Measurements from ENCODE around the gene NKX3-2. TPM values are rescaled to one million over a fixed set of nuclear protein-coding genes. Genes with fewer than 3 reads are reported as not detected.

Gene NKX3-2
- total and polyA plus RNA-seq, 10 of the 15 experiments (the other 5 are each of a cell fraction or from before 2014, with no cell fraction given), result not detected

- POLR2A ChIA-PET, result no interaction called here
- in situ Hi-C loops (cut with MboI), result no loop called here
- no peak for FAIRE-seq
These were observed 34.9 kb downstream of the NKX3-2 start for GRCh38 chr4:13509442-13509841.

More at GRCh38 chr4:13509442-13509841, 34.9 kb downstream of the NKX3-2 start:
- Histone ChIP-seq H3K4me1 (ENCODE audit: control insufficient read depth, insufficient read depth, low read length) (no peaks in the 10 kb centered on the region), H3K9me3 (replicated peaks; ENCODE audit: control insufficient read depth, insufficient read depth, low read length) (no peaks in the 10 kb centered on the region; the same call in 2 of the 3 replicates), H3K79me2 (ENCODE audit: control insufficient read depth, insufficient read depth, low read length) (no peaks in the 10 kb centered on the region), H3K27me3 (replicated peaks in 1 of 2; ENCODE audit: control insufficient read depth in 2 of 2, insufficient read depth in 2 of 2, low read length in 1 of 2) (no peaks in the 10 kb centered on the region), H3K4me3 (no peak overlapping the region), H3K36me3 (ENCODE audit: control insufficient read depth in 2 of 2, insufficient read depth in 2 of 2, low read length in 1 of 2) (no peaks in the 10 kb centered on the region), H3K4me2 (ENCODE audit: control insufficient read depth, insufficient read depth) (no peak overlapping the region), H2AFZ (ENCODE audit: control insufficient read depth, low read depth, low read length) (no peak overlapping the region), H3K27ac (ENCODE audit: control insufficient read depth, insufficient read depth) (no peak overlapping the region), H3K9ac (ENCODE audit: control insufficient read depth, insufficient read depth, low read length) (no peak overlapping the region), H4K20me1 (ENCODE audit: control insufficient read depth, insufficient read depth) (no peaks in the 10 kb centered on the region)
- WGBS (ENCODE audit: insufficient coverage, insufficient replicate concordance, low lambda C conversion rate, missing lambda C conversion rate), result 92% methylated on average over 1 of the region's 1 CpG
- no peak for TF ChIP-seq FOXM1 (IDR thresholded peaks at IDR 0.05; ENCODE audit: low read depth, low read length)
- TF ChIP-seq, protein P1, sequence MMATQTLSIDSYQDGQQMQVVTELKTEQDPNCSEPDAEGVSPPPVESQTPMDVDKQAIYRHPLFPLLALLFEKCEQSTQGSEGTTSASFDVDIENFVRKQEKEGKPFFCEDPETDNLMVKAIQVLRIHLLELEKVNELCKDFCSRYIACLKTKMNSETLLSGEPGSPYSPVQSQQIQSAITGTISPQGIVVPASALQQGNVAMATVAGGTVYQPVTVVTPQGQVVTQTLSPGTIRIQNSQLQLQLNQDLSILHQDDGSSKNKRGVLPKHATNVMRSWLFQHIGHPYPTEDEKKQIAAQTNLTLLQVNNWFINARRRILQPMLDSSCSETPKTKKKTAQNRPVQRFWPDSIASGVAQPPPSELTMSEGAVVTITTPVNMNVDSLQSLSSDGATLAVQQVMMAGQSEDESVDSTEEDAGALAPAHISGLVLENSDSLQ (IDR thresholded peaks at IDR 0.05), result no peak
- TF ChIP-seq, protein P2, sequence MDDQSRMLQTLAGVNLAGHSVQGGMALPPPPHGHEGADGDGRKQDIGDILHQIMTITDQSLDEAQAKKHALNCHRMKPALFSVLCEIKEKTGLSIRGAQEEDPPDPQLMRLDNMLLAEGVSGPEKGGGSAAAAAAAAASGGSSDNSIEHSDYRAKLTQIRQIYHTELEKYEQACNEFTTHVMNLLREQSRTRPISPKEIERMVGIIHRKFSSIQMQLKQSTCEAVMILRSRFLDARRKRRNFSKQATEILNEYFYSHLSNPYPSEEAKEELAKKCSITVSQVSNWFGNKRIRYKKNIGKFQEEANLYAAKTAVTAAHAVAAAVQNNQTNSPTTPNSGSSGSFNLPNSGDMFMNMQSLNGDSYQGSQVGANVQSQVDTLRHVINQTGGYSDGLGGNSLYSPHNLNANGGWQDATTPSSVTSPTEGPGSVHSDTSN (IDR thresholded peaks at IDR 0.05; ENCODE audit: insufficient replicate concordance, low read depth, low read length), result no peak
- no peak for TF ChIP-seq ZNF24 (IDR thresholded peaks at IDR 0.05)
- TF ChIP-seq E2F8 (IDR thresholded peaks at IDR 0.05; ENCODE audit: low read depth, partially characterized antibody), result no peak
- TF ChIP-seq FOS (IDR thresholded peaks at IDR 0.05; ENCODE audit: borderline replicate concordance, extremely low read depth, insufficient read length), result no peak
- TF ChIP-seq SMAD1 (IDR thresholded peaks at IDR 0.05; ENCODE audit: low read depth, partially characterized antibody), result no peak
- no peak for TF ChIP-seq HDGF (IDR thresholded peaks at IDR 0.05)
- TF ChIP-seq PAX8 (IDR thresholded peaks at IDR 0.05), result no peak
- no peak for TF ChIP-seq JUND (IDR thresholded peaks at IDR 0.05; ENCODE audit: low read depth, low read length)
- ChIA-PET SMC1A (ENCODE audit: uncharacterized antibody, unreplicated experiment) (interaction anchor here (1.5 kb wide), 1 partner anchor 12 kb away, joined by 3 read pairs; no protein-coding TSS in a partner anchor), CTCF (no interaction called here), RAD21 (ENCODE audit: unreplicated experiment) (no interaction called here)
- intact Hi-C loops (cut with micrococcal nuclease; ENCODE audit: unreplicated experiment), result no loop called here
- no TSS peak for BruUV-seq (replicated peaks)
- ATAC-seq (no peak), DNase-seq (ENCODE audit: low read depth, low spot score) (no peak)
